Right atrium auricular region (tissue), 2 donors: ENCODE results near the gene ADAMTSL4. TPM values are rescaled to one million over a fixed set of nuclear protein-coding genes. Genes with fewer than 3 reads are reported as not detected.

Source experiments
- DNase-seq: peaks from one replicate; pipeline ENCODE4 v3.0.0-alpha.2; 2019; ENCODE audit warnings: low spot score
- H3K27ac ChIP-seq, 2 donors: fragments of 200-600 bp; sonication (generic); 1 replicate in 1 of 2; 2 replicates in 1 of 2; pipeline ENCODE4 v1.5.1; 2016 to 2019
- H3K27me3 ChIP-seq, 2 donors: fragments of 200-600 bp; sonication (generic); one replicate each; pipeline versions ENCODE4 v1.5.1 to v1.6.0; 2017 to 2019
- H3K36me3 ChIP-seq: fragments of 200-600 bp; sonication (generic); one replicate; pipeline ENCODE4 v1.5.1; 2016
- H3K4me1 ChIP-seq, 2 donors: fragments of 200-600 bp; sonication (generic); one replicate each; pipeline versions ENCODE4 v1.5.1 to v1.6.0; 2017 to 2019
- H3K4me3 ChIP-seq, 2 donors: fragments of 200-600 bp; sonication (generic); 1 replicate in 1 of 2; 2 replicates in 1 of 2; pipeline ENCODE4 v1.5.1; 2017 to 2019; ENCODE audit warnings: mild to moderate bottlenecking in 1 of 2, moderate library complexity in 1 of 2
- H3K9me3 ChIP-seq, 2 donors: fragments of 200-600 bp; sonication (generic); one replicate each; pipeline ENCODE4 v1.5.1; 2019
- total RNA-seq, 2 donors: library from RNA; depleted of rRNA; stranded (reverse); fragments of >200 nt; gene quantifications; one replicate each; pipeline ENCODE4 v1.1.0, GENCODE V29; 2016
- TF ChIP-seq, protein P1 (sequence below), 2 donors: fragments of 200-600 bp; sonication (generic); IDR thresholded peaks; one replicate each; pipeline ENCODE4 v1.5.1; 2019; ENCODE audit warnings: antibody characterized with exemption in 2 of 2

Gene ADAMTSL4
- total RNA-seq, 2 donors from 2014 or later, result 21.9 to 41.1 TPM

DNA sequence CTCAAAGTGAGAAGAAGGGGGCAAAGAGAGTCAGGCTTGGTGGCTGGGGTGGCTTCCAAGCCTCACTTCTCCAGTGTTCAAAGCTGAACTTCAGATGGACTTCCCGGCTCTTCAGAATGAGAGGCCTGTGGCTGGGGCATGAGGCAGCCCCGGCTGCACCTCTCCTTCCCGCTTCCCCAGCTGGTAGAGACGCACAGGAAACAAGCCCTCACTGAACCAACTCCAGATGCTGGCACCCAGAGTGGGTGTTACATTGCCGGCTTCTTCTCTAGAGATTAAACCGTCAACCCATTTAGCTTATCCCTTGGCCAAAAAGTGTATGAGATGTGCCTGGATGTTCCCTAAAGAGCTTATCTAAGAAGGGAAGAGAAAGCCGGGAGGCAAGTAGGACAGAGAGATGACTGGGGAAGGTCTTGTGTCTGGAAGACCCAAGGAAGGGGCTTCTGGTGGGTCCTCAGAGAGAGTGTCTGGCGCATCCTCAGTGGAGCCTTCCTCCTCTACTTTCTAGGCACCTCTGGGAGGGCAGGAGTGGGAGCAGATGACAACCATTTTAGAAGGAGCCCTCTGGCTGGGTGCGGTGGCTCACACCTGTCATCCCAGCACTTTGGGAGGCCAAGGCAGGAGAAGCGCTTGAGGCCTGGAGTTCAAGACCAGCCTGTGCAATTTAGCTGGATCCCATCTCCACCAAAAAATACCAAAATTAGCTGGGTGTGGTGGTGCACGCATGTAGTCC is 2.0 kb downstream of the ADAMTSL4 start:
- Histone ChIP-seq H3K4me3 (peak overlapping the region in 1 of 2 donors; percentile 12), H3K27me3 (no peaks in the 10 kb centered on the region), H3K4me1 (peaks cover 0 to 53% of the 10 kb centered on the region in 2 donors), H3K9me3 (no peaks in the 10 kb centered on the region), H3K27ac (peak overlapping the region; percentile 85 to 92), H3K36me3 (peaks cover 22% of the 10 kb centered on the region)
- TF ChIP-seq, protein P1, sequence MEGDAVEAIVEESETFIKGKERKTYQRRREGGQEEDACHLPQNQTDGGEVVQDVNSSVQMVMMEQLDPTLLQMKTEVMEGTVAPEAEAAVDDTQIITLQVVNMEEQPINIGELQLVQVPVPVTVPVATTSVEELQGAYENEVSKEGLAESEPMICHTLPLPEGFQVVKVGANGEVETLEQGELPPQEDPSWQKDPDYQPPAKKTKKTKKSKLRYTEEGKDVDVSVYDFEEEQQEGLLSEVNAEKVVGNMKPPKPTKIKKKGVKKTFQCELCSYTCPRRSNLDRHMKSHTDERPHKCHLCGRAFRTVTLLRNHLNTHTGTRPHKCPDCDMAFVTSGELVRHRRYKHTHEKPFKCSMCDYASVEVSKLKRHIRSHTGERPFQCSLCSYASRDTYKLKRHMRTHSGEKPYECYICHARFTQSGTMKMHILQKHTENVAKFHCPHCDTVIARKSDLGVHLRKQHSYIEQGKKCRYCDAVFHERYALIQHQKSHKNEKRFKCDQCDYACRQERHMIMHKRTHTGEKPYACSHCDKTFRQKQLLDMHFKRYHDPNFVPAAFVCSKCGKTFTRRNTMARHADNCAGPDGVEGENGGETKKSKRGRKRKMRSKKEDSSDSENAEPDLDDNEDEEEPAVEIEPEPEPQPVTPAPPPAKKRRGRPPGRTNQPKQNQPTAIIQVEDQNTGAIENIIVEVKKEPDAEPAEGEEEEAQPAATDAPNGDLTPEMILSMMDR (IDR thresholded peaks at IDR 0.05), result no peak
- no peak for DNase-seq

DNA sequence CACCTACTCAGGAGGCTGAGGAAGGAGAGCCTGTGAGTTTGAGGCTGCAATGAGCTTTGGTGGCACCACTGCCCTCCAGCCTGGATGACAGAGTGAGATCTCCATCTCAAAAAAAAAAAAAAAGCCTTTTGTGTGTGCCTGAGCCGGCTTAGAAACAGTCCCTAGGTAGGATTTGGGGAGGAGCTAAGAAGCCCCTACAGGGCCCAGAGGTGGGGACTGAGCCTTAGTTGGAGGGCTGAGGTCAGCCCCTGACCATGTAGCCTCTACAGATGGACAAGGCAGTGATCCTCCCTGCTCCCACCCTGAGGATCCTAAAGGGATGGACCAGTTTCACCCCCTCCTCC is 2.5 kb downstream of the ADAMTSL4 start:
- DNase-seq, result no peak
- no peak overlapping the region for H3K4me3 ChIP-seq
- H3K27ac ChIP-seq, result peak overlapping the region; percentile 85 to 92
- peaks cover 0 to 53% of the 10 kb centered on the region in 2 donors for H3K4me1 ChIP-seq
- no peaks in the 10 kb centered on the region for H3K27me3 ChIP-seq
- peaks cover 22% of the 10 kb centered on the region for H3K36me3 ChIP-seq
- TF ChIP-seq, protein P1 (IDR thresholded peaks at IDR 0.05), result no peak
- no peaks in the 10 kb centered on the region for H3K9me3 ChIP-seq

- no peaks in the 10 kb centered on the region for H3K9me3 ChIP-seq
- TF ChIP-seq, protein P1 (IDR thresholded peaks at IDR 0.05), result no peak
- no peak overlapping the region for H3K4me3 ChIP-seq
- H3K27ac ChIP-seq, result peak overlapping the region; percentile 85 to 92
- DNase-seq, result peak; percentile 97
- peaks cover 28% of the 10 kb centered on the region for H3K36me3 ChIP-seq
- peaks cover 0 to 53% of the 10 kb centered on the region in 2 donors for H3K4me1 ChIP-seq
- no peaks in the 10 kb centered on the region for H3K27me3 ChIP-seq
These were observed 3.1 kb downstream of the ADAMTSL4 start for GRCh38 chr1:150552128-150552910.

GRCh38 chr1:150552911-150553289 is 3.7 kb downstream of the ADAMTSL4 start:
- H3K4me3 ChIP-seq, result no peak overlapping the region
- H3K27ac ChIP-seq, result peak overlapping the region; percentile 85 to 92
- DNase-seq, result no peak
- H3K36me3 ChIP-seq, result peaks cover 34% of the 10 kb centered on the region
- no peaks in the 10 kb centered on the region for H3K27me3 ChIP-seq
- H3K4me1 ChIP-seq, result peaks cover 0 to 55% of the 10 kb centered on the region in 2 donors
- TF ChIP-seq, protein P1 (IDR thresholded peaks at IDR 0.05), result no peak
- H3K9me3 ChIP-seq, result no peaks in the 10 kb centered on the region

- Histone ChIP-seq H3K36me3 (peaks cover 37% of the 10 kb centered on the region), H3K4me3 (no peak overlapping the region), H3K9me3 (no peaks in the 10 kb centered on the region), H3K27ac (peak overlapping the region; percentile 85 to 92), H3K27me3 (no peaks in the 10 kb centered on the region), H3K4me1 (peaks cover 0 to 55% of the 10 kb centered on the region in 2 donors)
- TF ChIP-seq, protein P1 (IDR thresholded peaks at IDR 0.05), result no peak
- DNase-seq, result no peak
These were observed 4.3 kb downstream of the ADAMTSL4 start for GRCh38 chr1:150553392-150554085.
